ENCODE data around the gene SCNM1. TPM values are rescaled to one million over a fixed set of nuclear protein-coding genes. Genes with fewer than 3 reads are reported as not detected.
A peak's percentile ranks its signal among the peaks of the same experiment; 100 is the strongest.

Gene SCNM1, protein sequence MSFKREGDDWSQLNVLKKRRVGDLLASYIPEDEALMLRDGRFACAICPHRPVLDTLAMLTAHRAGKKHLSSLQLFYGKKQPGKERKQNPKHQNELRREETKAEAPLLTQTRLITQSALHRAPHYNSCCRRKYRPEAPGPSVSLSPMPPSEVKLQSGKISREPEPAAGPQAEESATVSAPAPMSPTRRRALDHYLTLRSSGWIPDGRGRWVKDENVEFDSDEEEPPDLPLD
- 160 TPM for polyA plus RNA-seq (2012; ENCODE audit: insufficient read depth, insufficient read length, low read depth)

DNA sequence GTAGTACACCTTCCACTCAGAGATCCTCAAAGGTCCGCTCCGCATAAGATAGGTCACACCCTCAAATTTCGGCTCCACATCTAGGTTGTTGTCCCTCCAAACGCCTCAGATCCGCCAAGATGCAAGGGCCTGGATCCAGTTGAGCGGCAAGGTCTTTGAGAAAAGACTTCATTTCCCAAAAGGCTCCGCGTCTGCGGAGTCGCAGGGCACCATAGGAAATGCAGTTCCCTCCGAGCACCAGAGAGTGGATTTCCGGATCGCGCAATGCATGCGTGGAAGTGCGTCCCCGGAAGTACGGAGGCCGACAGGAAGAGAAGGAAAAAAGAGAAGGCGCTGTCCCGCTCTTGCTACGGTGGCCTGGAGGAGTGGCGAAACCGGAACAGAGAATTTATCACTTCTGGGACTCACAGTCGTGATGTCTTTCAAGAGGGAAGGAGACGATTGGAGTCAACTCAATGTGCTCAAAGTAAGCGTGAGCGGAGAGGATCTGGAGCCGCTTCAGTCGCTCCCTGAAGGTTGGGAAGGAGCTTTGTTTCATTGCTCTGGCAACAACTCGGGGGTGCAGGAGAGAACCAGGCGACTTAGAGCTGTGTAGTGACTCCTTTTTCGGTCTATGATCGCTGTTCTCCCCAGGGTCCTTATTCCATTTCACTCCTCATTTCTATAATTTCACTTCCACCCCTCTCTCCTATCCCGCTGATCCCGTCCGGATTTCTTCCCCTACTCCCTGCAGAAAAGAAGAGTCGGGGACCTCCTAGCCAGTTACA is at the start of gene SCNM1, which contains the start of gene LYSMD1:
TSS of gene SCNM1 (plus strand) at position 407 of the 767 bp plus-strand sequence. CDS start at position 416, 9 bp downstream.
TSS of gene LYSMD1 (minus strand) at position 165 of the 767 bp plus-strand sequence. CDS start 644 bp downstream, outside the sequence.
- no peaks in the 10 kb centered on the region for H3K27me3 ChIP-seq
- H3K9me3 ChIP-seq, result no peaks in the 10 kb centered on the region
- H3K4me1 ChIP-seq, result no peaks in the 10 kb centered on the region; the same call in 1 of the 2 replicates
- peaks cover 19% of the 10 kb centered on the region for H3K36me3 ChIP-seq
- TF ChIP-seq, protein P1, sequence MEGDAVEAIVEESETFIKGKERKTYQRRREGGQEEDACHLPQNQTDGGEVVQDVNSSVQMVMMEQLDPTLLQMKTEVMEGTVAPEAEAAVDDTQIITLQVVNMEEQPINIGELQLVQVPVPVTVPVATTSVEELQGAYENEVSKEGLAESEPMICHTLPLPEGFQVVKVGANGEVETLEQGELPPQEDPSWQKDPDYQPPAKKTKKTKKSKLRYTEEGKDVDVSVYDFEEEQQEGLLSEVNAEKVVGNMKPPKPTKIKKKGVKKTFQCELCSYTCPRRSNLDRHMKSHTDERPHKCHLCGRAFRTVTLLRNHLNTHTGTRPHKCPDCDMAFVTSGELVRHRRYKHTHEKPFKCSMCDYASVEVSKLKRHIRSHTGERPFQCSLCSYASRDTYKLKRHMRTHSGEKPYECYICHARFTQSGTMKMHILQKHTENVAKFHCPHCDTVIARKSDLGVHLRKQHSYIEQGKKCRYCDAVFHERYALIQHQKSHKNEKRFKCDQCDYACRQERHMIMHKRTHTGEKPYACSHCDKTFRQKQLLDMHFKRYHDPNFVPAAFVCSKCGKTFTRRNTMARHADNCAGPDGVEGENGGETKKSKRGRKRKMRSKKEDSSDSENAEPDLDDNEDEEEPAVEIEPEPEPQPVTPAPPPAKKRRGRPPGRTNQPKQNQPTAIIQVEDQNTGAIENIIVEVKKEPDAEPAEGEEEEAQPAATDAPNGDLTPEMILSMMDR (IDR thresholded peaks at IDR 0.05; ENCODE audit: low read depth, low read length), result no peak
- peak; percentile 95 for DNase-seq
- H3K4me3 ChIP-seq (ENCODE audit: low read depth, low read length), result peak within 1 kb of the TSS; percentile 89

DNA sequence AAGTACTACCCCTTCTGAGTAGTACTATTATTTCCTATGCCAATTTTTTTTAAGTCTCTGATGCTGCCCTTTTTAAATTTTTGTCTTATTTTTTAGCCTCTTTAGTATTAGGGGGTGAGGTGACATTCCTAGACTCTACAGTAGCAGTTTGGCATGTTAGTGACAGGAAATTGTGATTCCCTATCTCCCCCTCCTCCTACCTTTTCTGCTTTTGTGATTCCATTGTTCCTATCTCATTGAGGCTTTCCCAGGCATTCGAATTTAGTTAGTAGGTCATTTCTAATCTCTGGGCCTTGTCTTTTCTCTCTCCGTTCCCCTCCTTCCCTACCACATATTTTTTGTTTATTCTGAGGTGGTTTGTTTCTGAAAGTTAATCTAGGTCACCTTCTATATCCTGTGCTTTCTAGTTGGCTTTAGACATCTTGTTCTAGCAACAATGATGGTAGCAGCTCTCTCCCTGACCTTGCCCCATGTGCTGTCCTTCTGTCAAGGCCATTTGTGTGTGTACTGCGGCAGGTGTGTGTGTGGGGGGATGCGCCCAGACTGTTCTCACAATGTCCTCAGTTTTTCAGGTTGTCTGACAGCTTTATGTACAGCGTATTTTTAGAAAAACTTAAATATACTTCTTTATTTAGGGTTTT is 41.1 kb upstream of the SCNM1 start:
- TF ChIP-seq, protein P1 (IDR thresholded peaks at IDR 0.05; ENCODE audit: low read depth, low read length), result no peak
- H3K36me3 ChIP-seq, result no peaks in the 10 kb centered on the region
- no peaks in the 10 kb centered on the region for H3K9me3 ChIP-seq

GRCh38 chr1:151128800-151129199 is 37.1 kb upstream of the SCNM1 start:
- no peaks in the 10 kb centered on the region for H3K27me3 ChIP-seq
- no peak for DNase-seq
- no peak overlapping the region for H3K4me3 ChIP-seq (ENCODE audit: low read depth, low read length)
- H3K4me1 ChIP-seq, result no peaks in the 10 kb centered on the region
- H3K36me3 ChIP-seq, result no peaks in the 10 kb centered on the region
- no peaks in the 10 kb centered on the region for H3K9me3 ChIP-seq
- TF ChIP-seq, protein P1 (IDR thresholded peaks at IDR 0.05; ENCODE audit: low read depth, low read length), result no peak

More for the DNA sequence above, 41.1 kb upstream of the SCNM1 start:
- Histone ChIP-seq H3K4me3 (ENCODE audit: low read depth, low read length) (no peak overlapping the region), H3K4me1 (no peaks in the 10 kb centered on the region), H3K27me3 (no peaks in the 10 kb centered on the region)
- DNase-seq, result no peak

DNA sequence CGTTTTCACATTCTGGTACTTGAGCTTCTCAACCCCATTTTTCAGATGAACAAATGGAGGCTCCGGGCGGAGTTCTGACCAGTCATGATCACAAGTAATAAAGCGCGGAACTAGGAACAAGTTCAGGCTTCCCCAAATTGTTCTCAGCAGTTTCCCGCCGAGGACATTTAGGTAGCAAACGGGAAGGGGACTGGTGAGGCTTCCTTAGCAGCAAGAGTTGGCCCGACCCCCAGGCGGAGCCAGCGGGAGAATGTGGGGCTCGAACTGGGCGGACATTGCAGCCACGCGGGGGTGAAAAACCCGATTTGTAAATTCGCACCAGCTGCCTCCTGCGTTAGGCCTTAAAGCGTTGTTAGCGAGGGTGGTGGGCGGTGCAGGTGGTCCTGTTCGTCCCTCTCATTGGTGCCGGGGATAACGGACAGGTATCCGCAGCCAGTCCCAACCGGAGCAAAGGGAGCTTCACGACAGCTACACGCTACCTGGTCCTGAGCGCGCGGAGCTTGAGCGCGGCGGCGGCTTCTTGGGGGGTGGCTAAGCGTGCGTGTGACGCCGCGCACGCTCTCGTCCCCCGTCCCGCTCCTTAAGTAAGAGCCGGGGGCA is 34.9 kb upstream of the SCNM1 start:
- Histone ChIP-seq H3K4me3 (ENCODE audit: low read depth, low read length) (no peak overlapping the region), H3K27me3 (no peaks in the 10 kb centered on the region), H3K4me1 (no peaks in the 10 kb centered on the region), H3K9me3 (no peaks in the 10 kb centered on the region), H3K36me3 (no peaks in the 10 kb centered on the region)
- TF ChIP-seq, protein P1 (IDR thresholded peaks at IDR 0.05; ENCODE audit: low read depth, low read length), result no peak
- no peak for DNase-seq

- H3K9me3 ChIP-seq, result no peaks in the 10 kb centered on the region
- no peak overlapping the region for H3K4me3 ChIP-seq (ENCODE audit: low read depth, low read length)
- TF ChIP-seq, protein P1 (IDR thresholded peaks at IDR 0.05; ENCODE audit: low read depth, low read length), result no peak
- H3K36me3 ChIP-seq, result no peaks in the 10 kb centered on the region
- H3K27me3 ChIP-seq, result no peaks in the 10 kb centered on the region
- DNase-seq, result no peak
- no peaks in the 10 kb centered on the region for H3K4me1 ChIP-seq
Measured at GRCh38 chr1:151131701-151132334, 34.1 kb upstream of the SCNM1 start.

Measured in BE2C (cell line).